HUES64 (cell line): Measurements from ENCODE around the gene PRMT1.

Experiments
- H3K27ac ChIP-seq: 2 replicates; pipeline ENCODE4 v1.7.0; 2013; ENCODE audit warnings: low read depth, low read length, inconsistent platforms
- H3K27me3 ChIP-seq: 2 replicates; pipeline ENCODE4 v1.6.1; 2013; ENCODE audit warnings: mild to moderate bottlenecking, low read length; ENCODE audit not compliant: insufficient read depth
- H3K36me3 ChIP-seq: 2 replicates; pipeline ENCODE4 v1.6.1; 2013; ENCODE audit warnings: mild to moderate bottlenecking, low read length; ENCODE audit not compliant: insufficient read depth
- H3K4me1 ChIP-seq: 2 replicates; pipeline ENCODE4 v1.6.1; 2013; ENCODE audit warnings: mild to moderate bottlenecking, low read length, moderate library complexity; ENCODE audit not compliant: insufficient read depth
- H3K4me3 ChIP-seq: 2 replicates; pipeline ENCODE4 v1.5.1; 2013; ENCODE audit warnings: mild to moderate bottlenecking, low read length, moderate library complexity
- H3K9ac ChIP-seq: 2 replicates; pipeline ENCODE4 v1.6.1; 2013; ENCODE audit warnings: mild to moderate bottlenecking, low read depth, low read length
- H3K9me3 ChIP-seq: 2 replicates; pipeline ENCODE4 v1.6.1; 2013; ENCODE audit warnings: low read depth, low read length; ENCODE audit not compliant: insufficient read depth
- WGBS: fragments of 150-250, 120-280 bp; methylation state at CpG from one replicate; pipeline ENCODE4 v1.1.7; 2013; ENCODE audit warnings: missing lambda C conversion rate; 5-methylcytosine and 5-hydroxymethylcytosine counted together

Gene PRMT1

GRCh38 chr19:49652551-49653465, 24.3 kb upstream of the PRMT1 start:
- H3K27me3 ChIP-seq = no peaks in the 10 kb centered on the region
- H3K36me3 ChIP-seq = peaks cover 81% of the 10 kb centered on the region
- no peak overlapping the region for H3K27ac ChIP-seq
- no peak overlapping the region for H3K4me3 ChIP-seq
- H3K9me3 ChIP-seq = no peaks in the 10 kb centered on the region
- H3K4me1 ChIP-seq = no peaks in the 10 kb centered on the region
- WGBS = 95% methylated on average over 58 of the region's 58 CpGs
- no peak overlapping the region for H3K9ac ChIP-seq

DNA sequence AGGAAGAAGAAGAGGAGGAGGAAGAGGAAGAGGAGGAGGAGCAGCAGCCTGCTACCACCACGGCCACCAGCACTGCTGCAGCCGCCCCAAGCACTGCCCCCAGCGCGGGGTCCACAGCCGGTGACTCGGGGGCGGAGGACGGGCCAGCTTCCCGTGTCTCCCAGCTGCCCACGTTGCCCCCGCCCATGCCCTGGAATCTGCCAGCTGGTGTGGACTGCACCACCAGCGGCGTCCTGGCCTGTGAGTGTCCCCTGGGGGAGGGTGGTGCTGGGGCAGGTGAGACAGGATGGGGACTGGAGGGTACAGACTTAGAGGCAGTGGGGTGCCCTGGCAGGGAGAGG, 23.6 kb upstream of the PRMT1 start:
- peaks cover 82% of the 10 kb centered on the region for H3K36me3 ChIP-seq
- 97% methylated on average over 13 of the region's 13 CpGs for WGBS

DNA sequence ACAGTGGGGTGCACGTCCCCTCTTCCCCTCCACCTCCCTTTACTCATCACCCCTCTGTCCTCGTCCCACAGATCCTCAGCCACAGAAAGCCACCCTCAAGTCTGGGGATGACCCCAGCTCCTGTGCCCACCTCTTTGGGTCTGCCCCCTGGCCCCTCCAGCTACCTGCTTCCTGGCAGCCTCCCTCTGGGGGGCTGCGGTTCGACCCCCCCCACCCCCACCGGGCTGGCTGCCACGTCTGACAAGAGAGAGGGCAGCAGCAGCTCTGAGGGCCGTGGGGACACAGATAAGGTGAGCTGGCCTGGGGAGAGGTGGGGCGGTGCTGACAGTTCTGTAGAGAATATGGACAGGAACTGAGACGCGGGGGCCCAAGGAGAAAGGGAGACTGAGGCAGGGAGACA, 22.5 kb upstream of the PRMT1 start:
- Histone ChIP-seq H3K9ac (no peak overlapping the region), H3K4me1 (no peaks in the 10 kb centered on the region), H3K36me3 (peaks cover 85% of the 10 kb centered on the region), H3K27ac (no peak overlapping the region), H3K9me3 (no peaks in the 10 kb centered on the region), H3K27me3 (no peaks in the 10 kb centered on the region), H3K4me3 (no peak overlapping the region)
- WGBS = 92% methylated on average over 10 of the region's 10 CpGs

More for the DNA sequence above, 23.6 kb upstream of the PRMT1 start:
- H3K27me3 ChIP-seq = no peaks in the 10 kb centered on the region
- no peaks in the 10 kb centered on the region for H3K4me1 ChIP-seq
- no peak overlapping the region for H3K27ac ChIP-seq
- H3K9ac ChIP-seq = no peak overlapping the region
- no peak overlapping the region for H3K4me3 ChIP-seq
- no peaks in the 10 kb centered on the region for H3K9me3 ChIP-seq

DNA sequence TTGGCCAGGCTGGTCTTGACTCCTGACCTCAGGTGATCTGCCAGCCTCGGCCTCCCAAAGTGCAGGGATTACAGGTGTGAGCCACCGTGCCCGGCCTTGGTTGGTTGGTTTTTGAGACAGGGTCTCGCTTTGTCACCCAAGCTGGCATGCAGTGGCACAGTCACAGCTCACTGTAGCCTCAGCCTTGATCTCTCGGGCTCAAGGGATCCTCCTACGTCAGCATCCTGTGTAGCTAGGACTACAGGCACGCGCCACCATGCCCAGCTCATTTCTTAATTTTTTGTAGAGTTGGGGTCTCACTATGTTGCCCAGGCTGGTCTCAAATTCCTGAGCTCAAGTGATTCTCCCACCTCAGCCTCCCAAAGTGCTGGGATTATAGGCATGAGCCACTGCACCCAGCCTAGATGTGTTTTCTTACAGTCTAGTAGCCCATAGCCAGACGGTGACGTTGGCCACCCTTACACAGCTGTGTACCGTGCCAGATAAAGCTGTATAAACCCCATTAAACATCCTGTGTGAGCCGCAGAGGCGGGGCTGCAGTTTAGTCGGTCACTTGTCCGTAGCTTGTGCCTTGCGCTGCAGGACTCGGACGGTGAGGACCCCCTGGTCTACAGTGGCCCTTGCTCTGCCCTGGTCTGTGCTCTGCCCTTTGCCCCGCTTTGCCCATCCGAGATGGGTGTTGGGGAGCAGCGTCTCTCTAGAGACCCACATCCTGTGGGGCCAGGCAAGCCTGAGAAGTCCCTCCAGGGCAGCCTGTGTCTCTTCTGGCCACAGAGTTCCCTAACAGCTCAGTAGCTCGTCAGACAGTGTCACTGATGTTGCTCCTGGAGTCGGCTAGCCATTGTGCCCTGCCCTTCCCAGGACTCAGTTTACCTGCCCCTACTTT, 21.3 kb upstream of the PRMT1 start:
- 0 out of 2 replicates have a peak overlapping the region, but pooled peaks have one; percentile 53 for H3K9ac ChIP-seq
- no peaks in the 10 kb centered on the region for H3K4me1 ChIP-seq
- H3K4me3 ChIP-seq = no peak overlapping the region
- peaks cover 86% of the 10 kb centered on the region for H3K36me3 ChIP-seq
- 92% methylated on average over 23 of the region's 23 CpGs for WGBS
- peak overlapping the region; percentile 81; the same call in 1 of the 2 replicates for H3K27ac ChIP-seq
- H3K9me3 ChIP-seq = 0 out of 2 replicates have a peak, but pooled peaks cover 4% of the 10 kb centered on the region
- H3K27me3 ChIP-seq = no peaks in the 10 kb centered on the region

DNA sequence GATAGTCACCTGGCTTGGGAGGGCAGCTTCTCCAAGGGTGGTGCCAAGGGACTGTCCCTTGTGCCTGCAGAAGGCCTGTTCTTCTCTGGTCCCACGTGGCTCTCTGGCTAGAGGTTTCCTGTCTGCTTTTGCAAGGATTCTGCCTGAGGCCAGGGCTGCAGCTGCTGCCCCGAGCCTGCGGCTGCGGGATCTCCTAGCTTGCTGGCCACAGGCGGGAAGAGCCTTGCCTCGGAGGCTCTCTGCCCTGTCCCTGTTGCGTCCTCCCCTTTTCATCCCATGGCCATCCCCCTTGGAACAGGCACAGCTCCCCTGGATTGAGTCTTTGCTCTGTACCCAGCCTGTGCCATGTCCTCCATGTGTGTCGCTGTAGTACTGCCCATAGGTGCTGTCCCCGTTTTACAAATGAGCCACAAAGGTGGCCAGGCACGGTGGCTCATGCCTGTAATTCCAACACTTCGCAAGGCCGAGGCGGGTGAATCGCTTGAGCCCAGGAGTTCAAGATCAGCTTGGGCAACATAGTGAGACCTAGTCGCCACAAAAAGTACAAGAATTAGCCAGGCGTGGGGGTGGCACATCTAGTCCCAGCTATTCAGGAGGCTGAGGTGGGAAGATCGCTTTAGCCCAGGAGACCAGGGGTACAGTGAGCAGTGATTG, 20.5 kb upstream of the PRMT1 start:
- Histone ChIP-seq H3K9ac (peak overlapping the region; percentile 53; the same call in 1 of the 2 replicates), H3K4me3 (no peak overlapping the region), H3K27me3 (no peaks in the 10 kb centered on the region), H3K36me3 (peaks cover 87% of the 10 kb centered on the region), H3K27ac (peak overlapping the region; percentile 81; the same call in 1 of the 2 replicates), H3K4me1 (no peaks in the 10 kb centered on the region), H3K9me3 (0 out of 2 replicates have a peak, but pooled peaks cover 4% of the 10 kb centered on the region)
- 83% methylated on average over 17 of the region's 17 CpGs for WGBS

DNA sequence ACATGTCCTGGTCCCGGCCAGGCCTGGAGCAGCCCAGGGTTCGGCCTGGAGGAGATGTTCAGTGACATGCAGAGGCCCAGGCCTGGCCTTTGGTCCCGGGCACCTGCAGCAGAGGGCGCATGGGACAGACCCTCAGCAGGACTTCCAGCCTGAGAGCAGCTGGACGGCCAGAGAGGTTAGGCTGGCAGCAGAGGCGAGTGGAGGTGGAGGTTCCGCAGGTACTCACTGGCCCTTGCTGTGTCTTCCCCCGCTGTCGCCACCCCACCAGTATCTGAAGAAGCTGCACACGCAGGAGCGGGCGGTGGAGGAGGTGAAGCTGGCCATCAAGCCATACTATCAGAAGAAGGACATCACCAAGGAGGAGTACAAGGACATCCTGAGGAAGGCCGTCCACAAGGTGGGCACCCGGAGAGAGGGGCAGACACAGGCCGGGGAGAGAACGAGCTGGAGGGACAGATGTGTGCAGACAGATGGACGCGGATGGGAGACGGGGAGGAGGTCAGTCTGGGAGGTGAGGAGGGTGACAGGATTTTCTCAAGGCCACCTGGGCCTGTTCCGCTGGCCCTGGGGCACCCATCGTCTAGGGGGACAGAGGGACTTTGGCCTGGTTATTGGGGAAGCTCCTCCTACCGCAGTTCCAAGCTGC, 19.5 kb upstream of the PRMT1 start:
- WGBS = 95% methylated on average over 22 of the region's 22 CpGs
- Histone ChIP-seq H3K9ac (no peak overlapping the region), H3K27ac (peak overlapping the region; percentile 58; the same call in 1 of the 2 replicates), H3K36me3 (peaks cover 93% of the 10 kb centered on the region), H3K27me3 (no peaks in the 10 kb centered on the region), H3K4me1 (no peaks in the 10 kb centered on the region), H3K4me3 (no peak overlapping the region), H3K9me3 (0 out of 2 replicates have a peak, but pooled peaks cover 4% of the 10 kb centered on the region)

GRCh38 chr19:49658139-49658517, 18.9 kb upstream of the PRMT1 start:
- Histone ChIP-seq H3K9me3 (0 out of 2 replicates have a peak, but pooled peaks cover 4% of the 10 kb centered on the region), H3K4me1 (no peaks in the 10 kb centered on the region), H3K4me3 (no peak overlapping the region), H3K36me3 (peaks cover 94% of the 10 kb centered on the region), H3K27ac (no peak overlapping the region), H3K9ac (no peak overlapping the region), H3K27me3 (no peaks in the 10 kb centered on the region)
- WGBS = 97% methylated on average over 12 of the region's 15 CpGs

- peaks cover 91% of the 10 kb centered on the region for H3K36me3 ChIP-seq
- 96% methylated on average over 12 of the region's 12 CpGs for WGBS
These were observed 18.3 kb upstream of the PRMT1 start for GRCh38 chr19:49658566-49659442.

DNA sequence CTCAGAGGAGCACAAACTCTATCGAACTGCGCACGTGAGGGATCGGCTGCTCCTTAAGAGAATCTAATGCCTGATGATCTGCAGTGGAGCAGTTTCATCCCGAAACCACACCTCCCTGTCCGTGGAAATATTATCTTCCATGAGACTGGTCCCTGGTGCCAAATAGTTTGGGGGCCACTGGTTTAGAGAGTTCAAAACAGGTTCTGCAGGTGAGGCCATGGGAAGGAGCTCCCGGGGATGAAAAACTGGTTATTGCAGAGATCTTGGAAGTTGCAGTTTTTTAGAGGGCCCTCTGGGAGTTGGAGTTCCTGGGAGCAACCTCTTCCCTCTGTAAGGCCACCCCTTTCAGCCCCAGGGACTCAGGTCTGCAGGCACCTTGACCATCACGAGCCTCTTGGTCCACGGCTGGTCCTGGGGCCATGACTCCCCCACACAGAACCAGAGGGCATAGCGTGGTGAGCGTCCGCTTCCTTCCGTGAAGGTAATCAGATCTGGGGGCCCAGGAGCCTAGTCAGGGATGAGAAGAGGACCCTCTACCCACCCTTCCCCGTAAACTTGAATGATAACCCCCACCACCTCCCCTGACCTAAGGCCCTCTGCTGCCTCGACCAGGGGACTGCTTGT, 16.6 kb upstream of the PRMT1 start:
- Histone ChIP-seq H3K9ac (no peak overlapping the region), H3K4me3 (no peak overlapping the region), H3K27me3 (no peaks in the 10 kb centered on the region), H3K4me1 (no peaks in the 10 kb centered on the region), H3K36me3 (peaks cover 76% of the 10 kb centered on the region), H3K27ac (no peak overlapping the region), H3K9me3 (0 out of 2 replicates have a peak, but pooled peaks cover 4% of the 10 kb centered on the region)
- 94% methylated on average over 15 of the region's 15 CpGs for WGBS

More at GRCh38 chr19:49658566-49659442, 18.3 kb upstream of the PRMT1 start:
- Histone ChIP-seq H3K4me1 (no peaks in the 10 kb centered on the region), H3K27me3 (no peaks in the 10 kb centered on the region), H3K4me3 (no peak overlapping the region), H3K9me3 (0 out of 2 replicates have a peak, but pooled peaks cover 4% of the 10 kb centered on the region), H3K9ac (no peak overlapping the region), H3K27ac (no peak overlapping the region)
